ENCODE results near the gene ARHGAP28.

ARHGAP28 gene

DNA sequence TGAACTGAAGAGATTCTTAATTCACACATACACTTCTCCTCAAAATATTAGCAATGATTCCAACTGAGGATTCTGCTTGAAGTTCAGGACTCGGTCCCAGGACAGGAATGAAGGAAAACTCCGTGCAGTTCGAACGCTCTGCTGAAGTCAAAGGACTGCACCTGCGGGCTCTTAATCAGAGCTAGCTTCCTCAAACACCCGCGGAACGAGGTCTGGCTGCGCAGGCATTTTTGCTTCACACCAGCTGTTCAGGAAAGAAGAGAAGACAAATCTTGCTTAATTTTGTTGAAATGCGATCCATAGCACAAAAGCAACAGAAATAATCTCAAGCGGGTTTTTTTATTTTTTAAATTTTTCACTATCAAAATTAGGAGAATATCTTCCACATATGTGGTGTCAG, 212.5 kb downstream of the ARHGAP28 start:
- no peak overlapping the region for H3K4me3 ChIP-seq (replicated peaks in 1 of 2; ENCODE audit: low read depth in 2 of 2, low read length in 2 of 2)
- DNase-seq (ENCODE audit: low read depth in 2 of 2): no peak
- TF ChIP-seq, protein P1, sequence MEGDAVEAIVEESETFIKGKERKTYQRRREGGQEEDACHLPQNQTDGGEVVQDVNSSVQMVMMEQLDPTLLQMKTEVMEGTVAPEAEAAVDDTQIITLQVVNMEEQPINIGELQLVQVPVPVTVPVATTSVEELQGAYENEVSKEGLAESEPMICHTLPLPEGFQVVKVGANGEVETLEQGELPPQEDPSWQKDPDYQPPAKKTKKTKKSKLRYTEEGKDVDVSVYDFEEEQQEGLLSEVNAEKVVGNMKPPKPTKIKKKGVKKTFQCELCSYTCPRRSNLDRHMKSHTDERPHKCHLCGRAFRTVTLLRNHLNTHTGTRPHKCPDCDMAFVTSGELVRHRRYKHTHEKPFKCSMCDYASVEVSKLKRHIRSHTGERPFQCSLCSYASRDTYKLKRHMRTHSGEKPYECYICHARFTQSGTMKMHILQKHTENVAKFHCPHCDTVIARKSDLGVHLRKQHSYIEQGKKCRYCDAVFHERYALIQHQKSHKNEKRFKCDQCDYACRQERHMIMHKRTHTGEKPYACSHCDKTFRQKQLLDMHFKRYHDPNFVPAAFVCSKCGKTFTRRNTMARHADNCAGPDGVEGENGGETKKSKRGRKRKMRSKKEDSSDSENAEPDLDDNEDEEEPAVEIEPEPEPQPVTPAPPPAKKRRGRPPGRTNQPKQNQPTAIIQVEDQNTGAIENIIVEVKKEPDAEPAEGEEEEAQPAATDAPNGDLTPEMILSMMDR (IDR thresholded peaks at IDR 0.05; ENCODE audit: low read depth, low read length): no peak

DNA sequence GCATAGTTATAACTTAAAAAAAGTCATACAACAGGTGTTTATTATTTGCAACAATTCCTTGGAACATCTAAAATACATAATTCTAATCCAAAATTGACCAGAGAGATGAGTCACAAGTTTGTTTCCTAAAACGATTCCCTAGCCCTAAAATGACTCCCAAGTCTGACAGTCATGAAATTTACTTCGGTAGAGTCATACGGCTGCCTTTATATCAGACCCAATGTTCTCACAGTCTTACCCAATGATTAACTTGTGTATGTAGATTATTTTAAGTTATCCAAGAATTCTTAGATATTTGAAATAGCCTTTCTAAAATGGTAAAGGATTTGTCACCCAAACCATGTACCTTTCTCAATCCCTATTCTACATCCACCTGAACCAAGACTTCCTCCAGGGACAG, 213.2 kb downstream of the ARHGAP28 start:
- DNase-seq (ENCODE audit: low read depth in 2 of 2): no peak
- no peak overlapping the region for H3K4me3 ChIP-seq (replicated peaks in 1 of 2; ENCODE audit: low read depth in 2 of 2, low read length in 2 of 2)

DNA sequence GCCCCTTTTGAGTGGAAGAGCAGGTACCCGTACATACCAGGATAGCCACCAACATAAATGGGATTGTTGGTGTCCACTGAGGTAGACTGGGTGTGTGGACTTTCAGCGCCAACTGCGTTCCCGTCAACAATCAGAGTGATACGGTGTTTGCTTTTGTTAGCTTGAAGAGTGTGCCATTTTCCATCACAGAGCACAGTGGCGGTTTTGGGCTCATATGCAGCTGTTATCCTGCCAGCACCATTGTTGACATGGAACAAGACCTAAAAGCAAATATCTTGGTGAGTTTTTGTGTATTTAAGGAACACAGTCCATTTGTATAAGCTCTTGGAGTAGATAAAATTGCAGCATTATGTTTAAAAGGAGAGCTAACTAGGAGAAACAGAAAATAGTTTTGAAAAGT, 213.6 kb downstream of the ARHGAP28 start:
- no peak overlapping the region for H3K4me3 ChIP-seq (replicated peaks in 1 of 2; ENCODE audit: low read depth in 2 of 2, low read length in 2 of 2)
- TF ChIP-seq, protein P1 (IDR thresholded peaks at IDR 0.05; ENCODE audit: low read depth, low read length): no peak
- no peak for DNase-seq (ENCODE audit: low read depth in 2 of 2)

More for the DNA sequence above, 213.2 kb downstream of the ARHGAP28 start:
- TF ChIP-seq, protein P1 (IDR thresholded peaks at IDR 0.05; ENCODE audit: low read depth, low read length): no peak

DNA sequence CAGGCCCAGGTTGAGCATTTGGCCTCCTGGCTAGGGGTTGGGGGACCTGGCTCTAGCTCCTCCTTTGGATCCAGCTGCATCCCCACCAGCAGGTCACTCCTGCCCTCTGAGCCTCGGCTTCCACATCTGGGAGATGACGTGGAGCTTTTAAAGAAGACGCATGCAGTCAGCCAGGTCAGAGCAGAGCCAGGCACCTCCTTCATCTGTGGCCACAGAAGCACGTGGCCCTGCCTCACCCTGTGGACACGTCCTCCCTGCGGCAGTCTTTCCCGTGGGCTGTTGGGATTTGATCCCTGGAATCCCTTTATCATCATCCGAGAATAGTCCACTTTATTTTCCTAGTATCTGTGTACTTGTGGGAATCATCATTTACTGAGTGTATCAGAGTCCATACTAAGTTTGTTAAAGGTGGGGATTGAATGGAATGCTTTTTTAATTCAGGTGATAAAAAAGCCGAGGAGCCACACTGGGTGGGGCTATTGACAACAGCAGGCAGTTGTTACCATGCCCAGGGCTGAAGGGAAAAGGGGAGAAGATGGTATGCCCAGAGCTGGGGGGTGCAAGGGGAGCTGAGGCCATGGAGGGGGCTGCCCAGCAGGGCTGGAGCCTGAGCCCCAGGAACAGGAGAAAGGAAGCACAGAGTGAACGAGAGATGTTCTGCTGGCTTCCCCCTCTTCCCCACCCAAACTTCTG, 218.0 kb downstream of the ARHGAP28 start:
- no peak overlapping the region for H3K4me3 ChIP-seq (replicated peaks in 1 of 2; ENCODE audit: low read depth in 2 of 2, low read length in 2 of 2)
- no peak for DNase-seq (ENCODE audit: low read depth in 2 of 2)
- TF ChIP-seq, protein P1 (IDR thresholded peaks at IDR 0.05; ENCODE audit: low read depth, low read length): no peak

DNA sequence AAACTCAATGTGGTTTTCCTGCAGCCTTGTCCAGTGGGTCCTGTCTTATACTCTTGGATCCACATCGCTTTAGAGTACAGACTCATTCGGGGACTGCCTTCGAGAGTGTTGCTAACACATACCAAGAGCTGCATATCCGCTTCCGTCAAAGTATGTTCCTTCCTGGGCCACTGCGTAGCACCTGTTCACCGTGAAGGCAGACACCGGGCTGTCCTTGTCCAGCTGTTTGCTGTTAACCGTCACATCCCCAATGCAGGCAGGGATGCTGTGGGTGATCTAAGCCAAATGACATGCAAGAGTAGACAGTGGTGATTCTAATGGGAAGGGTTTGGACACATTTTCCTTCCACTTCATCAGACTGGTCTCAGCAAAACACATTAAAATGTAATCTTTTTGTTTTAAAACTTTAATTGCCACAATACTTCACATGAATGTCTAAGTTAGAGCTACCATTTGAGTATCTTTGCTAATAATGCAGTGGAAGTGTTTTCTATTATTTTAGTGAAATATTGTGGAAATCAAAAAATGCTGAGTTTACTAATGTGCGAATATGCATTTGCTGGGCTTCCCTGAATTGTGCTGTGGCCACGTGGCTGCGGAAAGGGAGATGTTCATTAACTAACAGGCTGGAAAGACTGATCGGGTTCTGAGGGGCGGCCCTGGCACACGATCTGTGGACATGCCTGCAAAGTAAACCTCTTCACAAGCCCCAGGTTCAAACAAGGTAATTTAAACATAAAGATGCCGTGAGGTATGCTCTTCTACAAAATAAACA, 219.0 kb downstream of the ARHGAP28 start:
- H3K4me3 ChIP-seq (replicated peaks in 1 of 2; ENCODE audit: low read depth in 2 of 2, low read length in 2 of 2): no peak overlapping the region
- DNase-seq (ENCODE audit: low read depth in 2 of 2): no peak
- TF ChIP-seq, protein P1 (IDR thresholded peaks at IDR 0.05; ENCODE audit: low read depth, low read length): no peak

DNA sequence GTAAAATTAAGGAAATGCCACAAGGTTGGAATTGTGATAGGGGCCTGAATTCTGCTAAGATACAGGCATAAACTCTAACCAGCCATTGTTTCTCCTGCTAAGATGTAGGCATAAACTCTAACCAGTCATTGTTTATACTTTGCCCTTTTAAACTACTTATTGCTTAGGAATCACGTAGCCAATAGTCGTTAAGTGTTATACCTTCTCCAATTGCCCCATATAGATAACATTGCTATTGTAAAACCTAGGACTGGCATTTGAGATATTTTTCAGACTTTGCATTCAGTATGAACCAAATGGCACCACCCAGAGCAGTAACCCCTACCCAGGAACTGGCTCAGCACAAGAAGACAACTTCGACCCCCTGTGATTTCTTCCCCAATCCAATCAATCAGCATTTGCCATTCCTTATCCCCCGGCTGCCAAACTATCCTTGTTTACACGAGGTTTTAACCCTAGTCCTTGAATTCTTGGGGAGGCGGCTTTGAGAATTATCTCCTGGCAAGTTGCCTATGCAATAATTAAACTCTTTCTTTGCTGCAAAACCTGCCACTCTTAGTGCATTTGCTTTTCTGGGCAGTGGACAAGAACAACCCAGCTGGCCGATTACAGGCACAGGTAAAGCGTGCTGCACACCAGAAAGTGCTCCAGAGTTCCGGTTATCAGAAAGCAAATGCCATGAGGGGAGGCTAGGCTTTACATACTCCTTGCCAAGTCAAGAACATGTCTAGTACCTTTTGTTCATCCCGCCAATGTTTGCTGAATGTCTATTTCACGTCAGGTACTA, 220.5 kb downstream of the ARHGAP28 start:
- DNase-seq (ENCODE audit: low read depth in 2 of 2): no peak
- H3K4me3 ChIP-seq (replicated peaks in 1 of 2; ENCODE audit: low read depth in 2 of 2, low read length in 2 of 2): no peak overlapping the region
- TF ChIP-seq, protein P1 (IDR thresholded peaks at IDR 0.05; ENCODE audit: low read depth, low read length): no peak

Data from cardiac fibroblast (primary cell).